CD4-positive, alpha-beta T cell (primary cell): ENCODE data around the gene SLC12A5. TPM values are rescaled to one million over a fixed set of nuclear protein-coding genes. Genes with fewer than 3 reads are reported as not detected.

ENCODE experiments used
- ATAC-seq: fragments of 200-7000 bp; cut with Tn5 transposase; one replicate; pipeline ENCODE4 v1.10.0; 2022; ENCODE audit warnings: mild to moderate bottlenecking; ENCODE audit not compliant: poor library complexity
- CTCF ChIA-PET: fragments of 350-600 bp; sonication (Branson Sonifier 250); formaldehyde crosslinking; loops from one replicate; lab custom pipeline; 2021; ENCODE audit warnings: antibody characterized with exemption, inconsistent platforms; lab: Charles Lee
- POLR2A ChIA-PET: fragments of 350-600 bp; sonication (Branson Sonifier 250); formaldehyde crosslinking; loops from one replicate; lab custom pipeline; 2021; ENCODE audit warnings: antibody characterized with exemption, inconsistent platforms; lab: Charles Lee
- DNase-seq, 14 experiments: peaks; one replicate each; pipeline ENCODE4 v3.0.0-alpha.2; 2013 to 2020; ENCODE audit warnings: mixed read lengths in 2 of 14
- H3K27ac ChIP-seq, 2 donors: one replicate each; pipeline versions ENCODE4 v1.5.1 to v1.7.0; 2013; ENCODE audit warnings: low read length in 2 of 2, low read depth in 1 of 2, mild to moderate bottlenecking in 1 of 2
- H3K27me3 ChIP-seq, 2 experiments: 1 replicate in 1 of 2; 2 replicates in 1 of 2; pipeline versions ENCODE4 v1.6.1 to v1.7.0; 2013; ENCODE audit warnings: low read length in 2 of 2, control low read depth in 1 of 2, mild to moderate bottlenecking in 1 of 2, moderate library complexity in 1 of 2; ENCODE audit not compliant: insufficient read depth in 2 of 2, control insufficient read depth in 1 of 2
- H3K36me3 ChIP-seq: one replicate; pipeline ENCODE4 v1.6.1; 2013; ENCODE audit warnings: low read length, control low read depth; ENCODE audit not compliant: insufficient read depth
- H3K4me1 ChIP-seq: one replicate; pipeline ENCODE4 v1.6.1; 2013; ENCODE audit warnings: low read length, control low read depth; ENCODE audit not compliant: insufficient read depth
- H3K4me3 ChIP-seq: one replicate; pipeline ENCODE4 v1.5.1; 2013; ENCODE audit warnings: mild to moderate bottlenecking, low read length, moderate library complexity
- H3K9me3 ChIP-seq, 2 experiments: 1 replicate in 1 of 2; 2 replicates in 1 of 2; pipeline versions ENCODE4 v1.6.1 to v1.7.0; 2013; ENCODE audit warnings: low read length in 2 of 2, mild to moderate bottlenecking in 2 of 2, control low read depth in 1 of 2, moderate library complexity in 1 of 2; ENCODE audit not compliant: control insufficient read depth in 1 of 2, insufficient read depth in 1 of 2
- H3K27ac Mint-ChIP-seq: one replicate; pipeline ENCODE4 v1.8.0; 2020; ENCODE audit warnings: mixed read lengths
- H3K27me3 Mint-ChIP-seq: one replicate; pipeline ENCODE4 v1.8.0; 2021; ENCODE audit warnings: mixed read lengths
- H3K36me3 Mint-ChIP-seq: one replicate; pipeline ENCODE4 v1.8.0; 2021; ENCODE audit warnings: low read depth, mixed read lengths
- H3K4me1 Mint-ChIP-seq: one replicate; pipeline ENCODE4 v1.8.0; 2021; ENCODE audit warnings: low read depth, mixed read lengths
- H3K4me3 Mint-ChIP-seq: one replicate; pipeline ENCODE4 v1.8.0; 2020; ENCODE audit warnings: mild to moderate bottlenecking, mixed read lengths
- H3K9me3 Mint-ChIP-seq: one replicate; pipeline ENCODE4 v1.8.0; 2020; ENCODE audit warnings: mixed read lengths
- CTCF ChIP-seq: fragments of 200-600 bp; IDR thresholded peaks from one replicate; pipeline ENCODE4 v1.8.0; 2022; ENCODE audit warnings: antibody characterized with exemption, mild to moderate bottlenecking
- intact Hi-C, 2 experiments: fragments of 100-400 bp; cut with DNase I in 1 of 2; cut with micrococcal nuclease in 1 of 2; formaldehyde crosslinking; loops; one replicate each; pipeline versions ENCODE4 v1.15.1 to v1.9.0; 2023 to 2025; cut with DNase I, micrococcal nuclease
- total RNA-seq, 174 experiments: library from RNA in 2 of 174; stranded (reverse) in 2 of 174; gene quantifications; one replicate each; pipeline ENCODE4 v1.2.3 and lab custom pipeline; 2021 to 2026

The SLC12A5 gene
- total RNA-seq, 2 experiments from 2014 or later, result 1.3 to 2.4 TPM

GRCh38 chr20:46101957-46102356 is 72.9 kb downstream of the SLC12A5 start:
- CTCF ChIA-PET, result no interaction called here
- intact Hi-C loops, result no loop called here
- Histone ChIP-seq H3K36me3 (no peaks in the 10 kb centered on the region), H3K4me1 (no peaks in the 10 kb centered on the region), H3K4me3 (no peak overlapping the region), H3K27me3 (peaks cover 46 to 55% of the 10 kb centered on the region in 2 experiments), H3K27ac (no peak overlapping the region), H3K9me3 (peaks cover 0 to 6% of the 10 kb centered on the region in 2 experiments)
- POLR2A ChIA-PET, result no interaction called here
- Mint-ChIP-seq H3K4me3 (no peak overlapping the region), H3K36me3 (no peaks in the 10 kb centered on the region), H3K9me3 (no peaks in the 10 kb centered on the region), H3K4me1 (no peaks in the 10 kb centered on the region), H3K27me3 (peaks cover 74% of the 10 kb centered on the region), H3K27ac (no peak overlapping the region)
- ATAC-seq, result no peak
- TF ChIP-seq CTCF, result no peak
- DNase-seq, result no peak

- no peak overlapping the region for H3K4me3 Mint-ChIP-seq
- Histone ChIP-seq H3K9me3 (peaks cover 0 to 6% of the 10 kb centered on the region in 2 experiments), H3K4me3 (no peak overlapping the region), H3K27me3 (peaks cover 44 to 54% of the 10 kb centered on the region in 2 experiments), H3K36me3 (no peaks in the 10 kb centered on the region), H3K27ac (no peak overlapping the region), H3K4me1 (no peaks in the 10 kb centered on the region)
- intact Hi-C loops, result no loop called here
- ChIA-PET POLR2A (no interaction called here), CTCF (no interaction called here)
- H3K27me3 Mint-ChIP-seq, result peaks cover 77% of the 10 kb centered on the region
- ATAC-seq (no peak), DNase-seq (no peak)
- no peaks in the 10 kb centered on the region for H3K4me1 Mint-ChIP-seq
- H3K27ac Mint-ChIP-seq, result no peak overlapping the region
- no peak for TF ChIP-seq CTCF
- H3K9me3 Mint-ChIP-seq, result no peaks in the 10 kb centered on the region
- H3K36me3 Mint-ChIP-seq, result no peaks in the 10 kb centered on the region
Observed at GRCh38 chr20:46102940-46103339, 73.9 kb downstream of the SLC12A5 start.

DNA sequence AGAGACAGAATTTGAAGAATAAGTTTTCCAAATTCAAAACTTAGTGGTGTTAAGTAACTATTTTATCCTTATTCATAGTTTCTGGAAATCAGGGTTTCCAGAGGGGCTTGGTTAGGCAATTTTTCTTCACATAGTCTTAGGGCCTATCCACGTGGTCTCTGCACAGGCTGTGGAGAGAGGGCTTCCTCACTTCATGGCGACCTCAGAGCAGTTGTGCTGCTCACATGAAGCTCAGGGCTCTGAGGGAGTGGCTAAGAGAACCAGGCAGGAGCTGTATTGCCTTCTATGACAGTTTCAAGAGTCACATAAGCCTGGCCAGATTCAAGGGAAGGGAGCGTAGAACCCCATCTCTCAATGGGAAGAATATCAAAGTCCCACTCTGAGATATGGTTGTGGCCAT is 75.2 kb downstream of the SLC12A5 start:
- CTCF ChIA-PET, result no interaction called here
- DNase-seq, result no peak

More for the DNA sequence above, 75.2 kb downstream of the SLC12A5 start:
- POLR2A ChIA-PET, result no interaction called here
- TF ChIP-seq CTCF, result no peak
- Histone ChIP-seq H3K9me3 (peaks cover 0 to 12% of the 10 kb centered on the region in 2 experiments), H3K4me1 (no peaks in the 10 kb centered on the region), H3K27ac (no peak overlapping the region), H3K36me3 (no peaks in the 10 kb centered on the region), H3K27me3 (peaks cover 41 to 46% of the 10 kb centered on the region in 2 experiments), H3K4me3 (no peak overlapping the region)
- no peaks in the 10 kb centered on the region for H3K36me3 Mint-ChIP-seq
- no peak for ATAC-seq
- H3K4me1 Mint-ChIP-seq, result no peaks in the 10 kb centered on the region
- H3K27ac Mint-ChIP-seq, result no peak overlapping the region
- H3K27me3 Mint-ChIP-seq, result peaks cover 79% of the 10 kb centered on the region
- no peak overlapping the region for H3K4me3 Mint-ChIP-seq
- intact Hi-C loops, result no loop called here
- no peaks in the 10 kb centered on the region for H3K9me3 Mint-ChIP-seq
